Measurements from ENCODE around the gene PHLPP1.
A peak's percentile ranks its signal among the peaks of the same experiment; 100 is the strongest.
"Not testable (repeated sequence)": the region's sequence is repeated elsewhere in the genome, so short reads cannot be mapped to it uniquely, and the experiment has no call there.

Gene PHLPP1

GRCh38 chr18:62715436-62715758, at the start of gene PHLPP1:
PHLPP1 (plus strand) TSS chr18:62715541; CDS start chr18:62715684, 143 bp downstream.
- DNase-seq: no peak

GRCh38 chr18:62669225-62669624, 46.1 kb upstream of the PHLPP1 start:
- no peak for DNase-seq

GRCh38 chr18:62670573-62670972, 44.8 kb upstream of the PHLPP1 start:
- no peak for DNase-seq

- DNase-seq: no peak
Observed at GRCh38 chr18:62672600-62672999, 42.7 kb upstream of the PHLPP1 start.

- DNase-seq: no peak
Observed at GRCh38 chr18:62678847-62679485, 36.4 kb upstream of the PHLPP1 start.

GRCh38 chr18:62682371-62682770, 33.0 kb upstream of the PHLPP1 start:
- no peak for DNase-seq

GRCh38 chr18:62683935-62684334, 31.4 kb upstream of the PHLPP1 start:
- no peak for DNase-seq

- DNase-seq: no peak
Observed at GRCh38 chr18:62688743-62689317, 26.5 kb upstream of the PHLPP1 start.

GRCh38 chr18:62690236-62690815, 25.0 kb upstream of the PHLPP1 start:
- DNase-seq: no peak

GRCh38 chr18:62693659-62694058, 21.7 kb upstream of the PHLPP1 start:
- no peak for DNase-seq

- DNase-seq: no peak
Observed at GRCh38 chr18:62697636-62698035, 17.7 kb upstream of the PHLPP1 start.

- DNase-seq: no peak
Observed at GRCh38 chr18:62702259-62702658, 13.1 kb upstream of the PHLPP1 start.

GRCh38 chr18:62706879-62707278, 8.5 kb upstream of the PHLPP1 start:
- DNase-seq: not testable (repeated sequence)

GRCh38 chr18:62709908-62710307, 5.4 kb upstream of the PHLPP1 start:
- not testable (repeated sequence) for DNase-seq

- no peak for DNase-seq
Observed at GRCh38 chr18:62710417-62710816, 4.9 kb upstream of the PHLPP1 start.

- no peak for DNase-seq
Observed at GRCh38 chr18:62711781-62712180, 3.6 kb upstream of the PHLPP1 start.

- DNase-seq: no peak
Observed at GRCh38 chr18:62713651-62714247, 1.6 kb upstream of the PHLPP1 start.

GRCh38 chr18:62714671-62715435, 488 bp upstream of the PHLPP1 start:
- DNase-seq: peak; percentile 95

GRCh38 chr18:62715759-62716615, 646 bp downstream of the PHLPP1 start:
- peak; percentile 60 for DNase-seq

GRCh38 chr18:62716619-62717168, 1.4 kb downstream of the PHLPP1 start:
- peak; percentile 58 for DNase-seq

GRCh38 chr18:62717169-62717924, 2.0 kb downstream of the PHLPP1 start:
- peak; percentile 37 for DNase-seq
